RCC 7860 (cell line): Measurements from ENCODE around the gene ARMH3.
"Not testable (repeated sequence)": the region's sequence is repeated elsewhere in the genome, so short reads cannot be mapped to it uniquely, and the experiment has no call there.

Experiments
- DNase-seq: peaks from one replicate; pipeline ENCODE4 v3.0.0-alpha.2; 2015; ENCODE audit warnings: low spot score
- FAIRE-seq: peaks from 2 replicates; lab custom pipeline; 2012; peaks lifted over from hg19 to GRCh38; lab: Jason Lieb, UNC

The ARMH3 gene

DNA sequence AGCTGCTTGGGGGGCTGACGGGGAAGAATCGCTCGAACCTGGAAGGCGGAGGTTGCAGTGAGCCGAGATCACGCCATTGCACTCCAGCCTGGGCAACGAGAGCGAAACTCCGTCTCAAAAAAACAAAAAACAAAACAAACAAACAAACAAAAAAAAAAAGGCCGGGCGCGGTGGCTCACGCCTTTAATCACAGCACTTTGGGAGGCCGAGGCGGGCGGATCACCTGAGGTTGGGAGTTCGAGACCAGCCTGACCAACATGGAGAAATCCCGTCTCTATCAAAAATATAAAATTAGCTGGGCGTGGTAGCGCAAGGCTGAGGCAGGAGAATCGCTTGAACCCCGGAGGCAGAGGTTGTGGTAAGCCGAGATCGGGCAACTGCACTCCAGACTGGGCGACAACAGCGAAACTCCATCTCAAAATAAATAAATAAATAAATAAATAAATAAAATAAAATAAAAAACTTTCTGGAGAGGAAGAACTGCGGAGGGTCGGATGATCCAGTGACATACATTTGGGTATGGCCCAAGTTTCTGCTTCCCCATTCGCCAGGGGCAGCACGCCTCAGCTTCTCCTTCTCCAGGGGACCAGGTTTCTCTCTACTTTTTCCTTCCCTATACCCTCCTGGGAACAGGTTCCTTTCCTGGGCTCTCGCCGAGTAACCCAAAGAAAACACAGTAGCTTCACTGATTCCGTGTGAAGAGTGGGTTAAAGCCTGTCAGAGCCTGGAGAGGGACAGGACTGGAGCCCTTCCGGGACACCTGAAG, 909 bp downstream of the ARMH3 start:
- FAIRE-seq, DNase-seq: not testable (repeated sequence)

DNA sequence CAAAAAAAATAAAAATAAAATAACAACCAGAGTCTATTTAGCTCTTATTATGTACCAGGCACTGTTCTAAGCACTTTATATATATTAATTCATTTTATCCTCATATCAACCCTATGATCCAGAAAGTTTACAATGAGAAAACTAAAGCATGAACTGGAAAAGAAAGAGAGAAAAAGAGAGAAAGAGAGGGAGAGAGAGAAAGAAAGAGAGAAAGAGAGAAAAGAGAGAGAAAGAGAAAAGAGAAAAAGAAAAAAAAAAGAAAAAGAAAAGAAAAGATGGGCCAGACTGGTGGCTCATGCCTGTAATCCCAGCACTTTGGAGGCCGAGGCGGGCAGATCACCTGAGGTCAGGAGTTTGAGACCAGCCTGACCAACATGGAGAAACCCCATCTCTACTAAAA, 9.9 kb downstream of the ARMH3 start:
- FAIRE-seq: no peak
- DNase-seq: no peak

DNA sequence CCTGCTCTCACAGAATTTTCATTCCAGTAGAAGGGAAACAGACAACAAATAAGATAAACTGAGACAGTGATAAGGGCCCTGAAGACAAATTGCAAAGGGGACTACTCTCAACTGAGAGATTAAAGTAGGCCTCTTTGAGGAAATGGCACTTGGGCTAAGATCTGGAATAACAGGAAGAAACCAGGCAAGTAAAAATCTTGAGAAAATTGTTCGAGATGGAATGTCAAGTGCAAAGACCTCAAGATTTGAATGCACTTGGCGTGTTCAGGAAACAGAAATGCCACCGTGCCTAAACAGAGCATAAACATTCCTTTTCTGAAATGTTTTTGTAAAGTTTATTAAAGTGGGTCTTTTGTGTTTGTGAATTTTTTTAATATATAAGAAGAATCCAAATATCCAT, 10.7 kb downstream of the ARMH3 start:
- DNase-seq (no peak), FAIRE-seq (no peak)

DNA sequence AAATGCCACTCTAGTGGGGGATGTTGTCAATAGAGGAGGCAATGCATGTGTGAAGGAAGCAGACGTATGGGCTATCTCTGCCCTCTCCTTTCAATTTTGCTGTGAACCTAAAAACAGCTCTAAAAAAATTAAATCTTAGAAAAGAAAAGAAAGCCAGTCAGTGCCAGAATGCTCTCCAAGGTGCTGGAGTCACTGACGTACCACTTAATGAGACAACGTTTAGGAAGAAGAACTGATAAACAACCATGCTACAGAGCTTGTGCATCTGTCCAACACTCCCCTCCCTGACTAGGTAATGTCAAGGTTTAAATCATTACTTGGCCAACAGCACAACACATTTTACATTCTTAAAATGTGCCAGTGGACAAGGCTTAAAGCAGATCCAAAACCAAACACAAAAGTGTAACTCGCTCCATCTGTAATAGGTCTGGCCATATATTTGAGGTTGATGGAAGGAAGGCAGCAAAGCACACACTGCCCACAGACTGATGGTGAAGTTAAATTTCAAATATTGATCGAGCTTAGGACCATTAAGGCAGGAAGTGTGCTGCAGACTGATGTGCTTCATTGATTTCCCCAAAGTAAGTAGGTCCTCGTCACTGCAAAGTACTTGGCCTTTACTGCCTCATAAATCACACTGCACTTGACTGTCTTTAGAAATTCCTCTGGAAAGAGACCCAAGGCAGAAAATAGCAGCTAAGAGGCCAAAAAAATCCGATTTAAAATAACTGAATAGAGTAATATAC, 15.5 kb downstream of the ARMH3 start:
- DNase-seq (no peak), FAIRE-seq (no peak)

DNA sequence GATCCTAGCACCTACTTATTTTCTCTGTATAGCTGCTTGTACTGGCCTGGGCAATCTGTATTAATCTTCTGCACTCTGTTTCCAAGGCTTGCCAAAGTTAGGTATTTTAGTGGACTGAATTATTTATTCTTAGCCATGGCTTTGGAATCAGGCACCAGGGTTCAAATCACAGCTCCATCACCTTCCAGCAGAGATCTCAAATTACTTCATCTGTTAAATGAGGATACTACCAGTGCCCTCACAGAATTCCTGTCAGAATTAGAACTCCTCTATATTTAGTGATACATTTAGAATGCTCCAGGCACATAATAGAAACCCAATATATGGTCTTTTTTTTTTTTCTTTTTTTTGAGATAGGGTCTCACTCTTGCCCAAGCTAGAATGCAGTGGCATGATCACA, 17.6 kb downstream of the ARMH3 start:
- DNase-seq (no peak), FAIRE-seq (no peak)

DNA sequence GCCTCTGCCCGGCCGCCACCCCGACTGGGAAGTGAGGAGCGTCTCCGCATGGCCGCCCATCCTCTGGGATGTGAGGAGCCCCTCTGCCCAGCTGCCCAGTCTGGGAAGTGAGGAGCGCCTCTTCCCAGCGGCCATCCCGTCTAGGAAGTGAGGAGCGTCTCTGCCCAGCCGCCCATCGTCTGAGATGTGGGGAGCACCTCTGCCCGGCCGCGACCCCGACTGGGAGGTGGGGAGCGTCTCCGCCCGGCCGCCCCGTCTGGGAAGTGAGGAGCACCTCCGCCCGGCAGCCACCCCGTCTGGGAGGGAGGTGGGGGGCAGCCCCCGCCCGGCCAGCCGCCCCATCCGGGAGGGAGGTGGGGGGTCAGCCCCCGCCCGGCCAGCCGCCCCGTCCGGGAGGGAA, 20.2 kb downstream of the ARMH3 start:
- FAIRE-seq: not testable (repeated sequence)

DNA sequence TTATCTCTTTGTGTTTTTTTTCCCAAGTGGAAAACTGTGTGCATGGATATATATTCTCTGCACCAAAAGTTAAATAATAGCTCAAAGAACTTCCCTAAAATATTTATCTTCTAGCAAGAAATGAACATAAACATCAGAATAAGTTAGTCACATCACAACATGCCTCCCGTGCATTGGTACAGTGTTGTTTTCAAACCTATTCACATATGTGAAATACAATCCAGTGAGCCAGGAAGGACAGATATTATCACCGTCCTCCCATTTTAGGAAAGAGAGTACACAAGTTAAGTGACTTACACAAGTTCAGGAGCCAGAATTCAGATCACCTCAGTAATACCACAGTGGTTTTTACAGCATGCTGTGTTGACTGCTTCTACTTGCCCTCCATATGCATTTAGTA, 22.2 kb downstream of the ARMH3 start:
- DNase-seq (no peak), FAIRE-seq (no peak)

More for the DNA sequence above, 20.2 kb downstream of the ARMH3 start:
- DNase-seq: not testable (repeated sequence)

DNA sequence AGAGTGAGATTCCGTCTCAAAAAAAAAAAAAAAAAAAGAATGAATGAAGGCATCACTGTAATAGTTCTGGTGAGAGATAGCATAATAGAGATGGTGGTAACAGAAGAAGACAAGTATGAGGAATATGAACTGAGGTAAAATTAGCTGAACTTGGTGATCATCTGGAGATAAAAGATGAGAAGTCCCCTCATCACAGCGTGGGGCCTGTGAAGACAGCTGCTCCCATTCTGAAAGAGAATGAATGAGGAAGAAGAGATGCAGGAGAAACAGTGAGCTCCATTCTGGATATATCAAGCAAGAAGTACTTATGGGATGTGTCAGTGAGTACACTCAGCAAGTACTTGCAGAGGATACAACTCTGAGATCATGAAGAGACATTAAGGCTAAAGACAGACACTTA, 28.7 kb downstream of the ARMH3 start:
- no peak for DNase-seq
- FAIRE-seq: no peak

DNA sequence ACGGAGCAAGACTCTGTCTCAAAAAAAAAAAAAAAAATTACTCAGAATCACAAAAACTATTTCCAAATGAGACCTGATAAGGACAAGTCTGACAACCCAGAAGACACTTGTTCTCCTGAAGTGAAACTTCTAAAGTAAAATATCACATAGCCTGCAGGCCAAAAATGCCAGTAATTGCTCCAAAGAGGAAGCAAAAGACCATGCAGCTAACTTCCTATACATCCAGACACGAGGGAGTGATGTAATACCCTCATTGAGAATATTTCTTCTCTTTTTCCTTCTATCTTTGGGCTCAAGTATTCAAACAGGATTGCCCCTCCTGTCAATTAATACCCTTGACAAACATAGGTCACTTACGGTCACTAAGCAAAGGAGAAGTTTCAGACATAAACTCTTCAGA, 31.2 kb downstream of the ARMH3 start:
- FAIRE-seq (no peak), DNase-seq (no peak)

DNA sequence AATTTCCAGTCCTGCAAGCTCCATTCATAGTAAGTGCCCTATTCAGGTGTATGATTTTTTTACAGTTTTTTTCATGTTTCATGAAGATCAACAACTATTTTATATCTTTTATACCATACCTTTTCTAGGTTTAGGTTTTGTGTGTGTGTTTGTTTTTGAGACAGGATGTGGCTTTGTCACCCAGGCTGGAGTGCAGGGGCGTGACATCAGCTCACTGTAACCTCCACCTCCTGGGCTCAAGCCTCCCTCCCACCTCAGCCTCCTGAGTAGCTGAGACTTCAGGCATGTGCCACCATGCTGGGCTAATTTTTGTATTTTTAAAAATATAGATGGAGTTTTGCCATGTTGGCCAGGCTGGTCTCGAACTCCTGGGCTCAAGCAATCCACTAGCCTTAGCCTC, 35.0 kb downstream of the ARMH3 start:
- DNase-seq (no peak), FAIRE-seq (no peak)

DNA sequence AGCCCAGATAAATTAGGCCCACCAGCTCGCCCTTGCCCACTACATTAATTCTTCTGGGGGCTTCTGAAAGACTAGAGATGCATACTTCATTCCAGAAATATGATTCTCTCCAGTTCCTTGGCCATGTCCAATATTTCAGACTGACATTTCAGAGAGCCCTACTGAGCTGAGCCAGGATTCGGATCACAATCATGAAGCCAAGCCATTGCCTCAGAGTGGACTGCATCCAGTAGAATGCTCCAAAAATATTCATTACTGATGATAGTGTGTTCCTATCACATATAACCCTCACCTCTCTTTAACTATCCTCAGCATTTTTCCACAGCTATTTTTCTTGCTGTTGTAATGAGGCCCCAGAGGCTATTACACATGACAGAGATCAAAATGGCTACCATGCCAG, 38.7 kb downstream of the ARMH3 start:
- DNase-seq (no peak), FAIRE-seq (no peak)

DNA sequence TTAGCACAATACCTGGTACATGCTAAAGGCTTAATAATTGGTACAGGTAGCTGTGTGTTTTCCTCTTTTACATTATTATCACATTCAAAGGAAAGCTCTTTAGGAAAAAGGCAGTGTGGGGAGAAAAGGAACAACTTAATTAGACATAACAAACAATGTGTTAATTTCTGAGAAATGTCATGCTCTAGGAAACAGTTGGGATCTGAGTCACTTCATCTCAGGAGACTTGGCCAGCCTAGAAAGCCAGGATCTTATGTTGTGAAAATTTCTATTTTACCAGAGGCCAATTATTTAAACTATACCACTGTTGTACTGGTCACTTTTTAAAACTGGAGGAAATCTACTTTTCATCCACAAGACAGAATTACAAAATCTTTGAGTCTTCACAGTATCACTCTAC, 39.6 kb downstream of the ARMH3 start:
- FAIRE-seq: no peak
- DNase-seq: no peak

DNA sequence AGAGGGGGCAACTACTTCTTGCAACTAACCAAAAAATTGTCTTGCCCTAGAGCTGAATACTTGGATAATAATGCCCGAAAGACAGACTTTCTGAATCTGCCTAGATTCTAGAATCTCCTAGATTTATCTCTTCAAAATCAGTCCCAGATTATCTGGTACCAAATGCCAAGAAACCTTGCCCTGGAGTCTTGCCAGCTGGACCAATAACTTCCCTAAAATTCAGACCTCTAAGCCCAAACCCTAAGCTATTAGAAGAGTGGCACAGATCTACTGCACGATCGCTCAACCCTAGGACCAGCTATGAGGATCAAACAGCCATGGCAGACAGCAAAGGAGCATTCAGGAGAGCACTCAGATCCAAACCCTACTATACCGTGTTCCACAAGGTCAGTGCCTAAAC, 45.0 kb downstream of the ARMH3 start:
- FAIRE-seq (no peak), DNase-seq (no peak)

DNA sequence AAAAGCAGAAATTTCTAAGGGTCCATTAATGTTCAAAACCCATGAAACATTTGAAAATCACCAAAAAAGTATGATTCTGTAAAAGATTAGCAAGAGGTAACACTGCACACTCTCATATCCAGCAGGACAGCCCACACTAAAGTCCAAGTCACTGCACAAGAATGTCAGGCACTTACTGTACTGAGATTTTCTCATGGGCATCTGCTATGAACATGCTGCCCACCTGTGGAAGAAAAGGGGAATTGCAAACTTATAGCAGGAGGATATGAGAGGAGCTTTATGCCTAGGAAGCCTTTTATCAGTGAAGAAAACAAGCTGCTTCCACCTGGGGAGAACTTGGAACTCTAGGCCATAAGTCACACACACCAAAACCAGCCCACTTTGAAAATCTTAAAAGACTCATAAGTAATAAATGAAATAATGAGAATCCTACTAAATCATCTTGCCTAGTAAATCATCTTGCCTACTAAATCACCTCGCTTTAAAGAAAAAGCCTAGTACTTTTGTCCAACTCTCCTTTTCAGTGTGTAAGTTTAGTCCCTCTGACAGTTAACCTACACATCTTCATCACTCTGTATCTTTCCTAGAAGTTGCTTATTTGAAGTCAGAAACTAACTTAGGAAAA, 46.1 kb downstream of the ARMH3 start:
- DNase-seq (peak; percentile 87), FAIRE-seq (peak; percentile 95)

DNA sequence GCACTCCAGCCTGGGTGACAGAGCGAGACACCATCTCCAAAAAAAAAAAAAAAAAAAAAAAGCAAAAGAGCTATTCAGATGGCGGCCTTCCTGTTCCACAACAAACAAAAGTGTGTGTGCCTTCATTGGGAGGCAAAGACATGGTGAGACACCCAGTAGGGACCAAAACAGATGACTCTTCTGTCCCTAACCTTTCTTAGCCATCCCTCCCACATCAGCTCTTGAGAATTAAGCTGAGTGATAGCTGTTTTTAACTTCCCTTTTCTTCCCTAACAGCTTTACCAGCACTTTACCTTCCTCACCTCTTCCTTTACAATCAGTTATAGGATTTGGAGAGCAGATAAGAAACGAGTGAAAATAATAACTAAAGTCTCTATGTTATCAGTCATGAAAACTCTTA, 48.2 kb downstream of the ARMH3 start:
- no peak for FAIRE-seq
- no peak for DNase-seq

DNA sequence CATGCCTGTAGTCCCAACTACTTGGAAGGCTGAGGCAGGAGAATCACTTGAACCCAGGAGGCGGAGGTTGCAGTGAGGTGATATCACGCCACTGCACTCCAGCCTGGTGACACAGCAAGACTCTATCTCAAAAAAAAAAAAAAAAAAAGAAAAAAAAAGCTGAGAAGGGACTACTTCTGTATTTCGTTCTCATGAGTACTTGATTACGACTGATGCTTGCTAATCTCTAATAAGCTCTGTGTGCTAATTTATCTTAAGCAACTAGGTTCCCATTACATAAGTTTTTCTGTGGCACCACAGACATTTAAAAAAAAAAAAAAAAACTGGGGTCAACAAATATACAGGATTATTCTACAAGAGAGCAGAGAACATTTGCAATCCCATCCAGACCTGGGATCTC, 48.9 kb downstream of the ARMH3 start:
- not testable (repeated sequence) for FAIRE-seq, DNase-seq

DNA sequence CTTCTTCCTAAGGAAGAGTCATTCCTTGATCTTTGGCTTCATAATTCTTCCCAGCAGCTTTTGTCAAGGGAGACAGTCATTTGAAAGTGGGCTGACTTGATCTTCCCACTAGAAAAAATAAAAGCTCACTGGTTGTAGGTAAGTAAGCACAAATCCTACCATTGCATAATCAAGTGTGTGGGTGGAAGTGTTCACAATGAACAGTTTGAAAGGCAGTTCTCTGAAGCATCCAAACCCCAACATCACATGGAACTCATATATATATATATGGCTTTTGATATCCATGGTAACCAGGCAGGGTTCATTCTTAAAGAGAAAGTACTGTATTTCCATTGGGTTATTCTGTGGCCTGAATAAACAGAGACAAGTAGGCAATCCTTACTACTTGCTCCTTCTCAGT, 51.6 kb downstream of the ARMH3 start:
- no peak for FAIRE-seq
- DNase-seq: no peak

DNA sequence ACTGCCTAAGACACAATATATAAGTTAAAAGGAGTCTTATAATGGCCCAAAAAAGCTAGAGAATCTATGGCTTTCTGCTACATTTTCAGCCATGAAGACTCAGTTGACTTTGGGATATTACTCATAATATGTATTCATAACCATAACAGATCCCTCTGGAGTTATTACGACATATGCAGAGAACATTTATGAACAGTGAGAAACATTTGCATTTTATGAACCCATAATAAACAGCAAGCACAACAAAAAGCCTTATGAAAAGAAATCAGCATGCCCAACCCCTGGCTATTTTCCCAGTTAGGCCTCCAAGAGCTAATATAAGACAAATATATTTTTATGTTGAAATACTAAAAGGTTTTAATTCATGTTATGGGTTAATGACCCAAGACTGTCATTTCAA, 52.4 kb downstream of the ARMH3 start:
- DNase-seq (no peak), FAIRE-seq (no peak)

DNA sequence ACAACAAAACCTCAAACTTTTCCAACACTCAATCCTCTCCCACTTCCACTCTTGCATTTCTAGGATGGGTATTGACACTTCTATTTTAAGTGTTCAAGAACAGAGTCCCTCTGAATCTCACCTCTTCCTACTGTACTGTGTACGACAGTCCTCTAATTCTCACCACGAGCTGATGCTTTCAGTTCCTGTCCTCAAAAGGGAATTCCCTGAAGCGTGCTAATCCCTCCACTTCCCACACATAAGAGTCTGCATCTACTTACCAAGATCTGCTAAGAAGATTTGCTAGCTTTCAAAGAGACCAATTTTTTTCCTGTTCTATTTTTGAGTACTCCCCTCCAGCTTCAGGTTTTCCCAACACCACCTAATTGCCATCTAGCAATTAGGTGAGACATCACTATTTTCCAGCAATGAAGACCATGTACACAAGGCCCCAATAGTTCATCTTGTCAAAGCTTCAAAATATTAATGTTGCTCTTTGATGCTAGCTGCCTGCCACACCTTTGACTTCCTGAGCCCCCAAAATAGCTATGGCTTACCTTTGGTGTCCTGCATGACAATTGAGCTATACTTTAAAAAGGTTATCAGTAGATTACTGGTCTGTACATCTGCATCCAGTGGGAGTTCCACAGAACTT, 54.4 kb downstream of the ARMH3 start:
- FAIRE-seq (no peak), DNase-seq (no peak)

DNA sequence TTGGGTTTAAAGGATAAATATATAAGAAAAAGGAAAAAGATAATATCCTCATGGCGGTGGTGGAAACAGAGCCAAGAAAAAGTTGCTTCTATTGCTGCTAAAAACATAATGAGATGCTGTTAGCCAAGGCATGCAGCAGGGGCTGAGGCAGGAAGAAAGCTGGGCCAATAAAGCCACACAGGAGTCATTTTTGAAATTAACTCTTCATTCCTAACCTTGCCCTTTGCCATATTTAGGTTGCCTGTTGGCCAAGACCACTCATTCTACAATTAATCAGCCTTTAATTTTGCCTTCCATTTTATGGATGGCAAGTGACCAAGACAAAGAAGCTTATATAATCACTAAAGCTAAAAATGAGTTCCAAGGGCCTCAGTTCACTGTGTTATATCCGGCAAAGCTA, 58.2 kb downstream of the ARMH3 start:
- no peak for DNase-seq
- FAIRE-seq: no peak

DNA sequence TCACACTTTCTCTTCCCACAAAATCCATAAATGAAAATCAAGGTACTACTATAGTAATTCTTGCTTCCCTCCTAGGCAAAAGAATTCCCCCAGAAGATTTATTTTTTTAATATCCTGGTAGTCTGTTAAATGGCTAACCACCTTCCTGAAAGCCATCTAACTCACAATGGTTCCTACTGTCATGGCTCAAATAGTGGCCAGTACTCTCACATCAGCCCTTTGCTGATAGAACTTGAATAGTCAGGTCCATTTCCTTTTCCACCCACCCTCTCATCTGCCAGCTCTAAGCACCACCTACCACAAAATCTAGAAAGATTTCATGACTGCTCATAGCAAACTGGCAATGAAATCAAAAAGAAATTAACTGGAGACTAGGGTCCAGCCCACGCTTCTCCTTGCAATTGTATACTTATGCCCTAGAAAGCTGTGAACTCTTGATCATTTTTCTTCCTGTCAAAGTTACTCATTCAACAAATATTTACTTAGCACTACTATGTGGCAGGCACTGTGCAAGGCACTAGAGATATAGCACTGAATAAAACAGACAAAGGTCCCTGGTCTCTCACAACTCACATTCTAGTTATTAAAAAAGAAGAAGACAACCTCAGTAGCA, 60.4 kb downstream of the ARMH3 start:
- FAIRE-seq (peak; percentile 67), DNase-seq (peak; percentile 48)
